Common myeloid progenitor, CD34-positive (primary cell): ENCODE measurements around the gene DYDC2.
"Not testable (repeated sequence)": the region's sequence is repeated elsewhere in the genome, so short reads cannot be mapped to it uniquely, and the experiment has no call there.

Experiments used
- CTCF ChIA-PET: fragments of 350-600 bp; sonication (Branson Sonifier 250); formaldehyde crosslinking; loops from one replicate; lab custom pipeline; 2021; ENCODE audit warnings: antibody characterized with exemption; lab: Charles Lee
- POLR2A ChIA-PET: fragments of 350-600 bp; sonication (Branson Sonifier 250); formaldehyde crosslinking; loops from one replicate; lab custom pipeline; 2021; ENCODE audit warnings: antibody characterized with exemption; lab: Charles Lee
- DNase-seq, 3 donors: peaks; one replicate each; pipeline versions ENCODE4 v3.0.0 to v3.0.0-alpha.2; 2013
- H3K27ac ChIP-seq, 2 experiments: 1 replicate in 1 of 2; 2 replicates in 1 of 2; pipeline ENCODE4 v1.7.0; 2013; ENCODE audit warnings: inconsistent platforms in 2 of 2, low read length in 2 of 2, mild to moderate bottlenecking in 2 of 2, low read depth in 1 of 2, moderate library complexity in 1 of 2; ENCODE audit not compliant: severe bottlenecking in 2 of 2, insufficient read depth in 1 of 2, poor library complexity in 1 of 2
- H3K27me3 ChIP-seq, 5 experiments: replicated peaks in 2 of 5; 1 replicate in 3 of 5; 2 replicates in 2 of 5; pipeline versions ENCODE4 v1.6.1 to v1.7.0; 2013; ENCODE audit warnings: low read length in 4 of 5, mild to moderate bottlenecking in 2 of 5, moderate library complexity in 2 of 5, inconsistent platforms in 1 of 5; ENCODE audit not compliant: insufficient read depth in 5 of 5, control insufficient read depth in 4 of 5
- H3K36me3 ChIP-seq, 4 experiments: 1 replicate in 2 of 4; 2 replicates in 2 of 4; pipeline versions ENCODE4 v1.6.1 to v1.7.0; 2013; ENCODE audit warnings: low read length in 3 of 4, control low read depth in 1 of 4, mild to moderate bottlenecking in 1 of 4; ENCODE audit not compliant: control insufficient read depth in 4 of 4, insufficient read depth in 4 of 4
- H3K4me1 ChIP-seq, 4 experiments: 1 replicate in 3 of 4; 2 replicates in 1 of 4; pipeline versions ENCODE4 v1.6.1 to v1.7.1; 2013; ENCODE audit warnings: low read length in 3 of 4, mild to moderate bottlenecking in 3 of 4, control low read depth in 1 of 4, inconsistent platforms in 1 of 4, moderate library complexity in 1 of 4; ENCODE audit not compliant: control insufficient read depth in 4 of 4, insufficient read depth in 4 of 4; ENCODE audit errors: control extremely low read depth in 1 of 4
- H3K4me3 ChIP-seq, 7 experiments: 1 replicate in 4 of 7; 2 replicates in 3 of 7; pipeline versions ENCODE4 v1.5.1 to v1.7.0; 2013; ENCODE audit warnings: mild to moderate bottlenecking in 7 of 7, low read length in 6 of 7, moderate library complexity in 6 of 7, inconsistent platforms in 2 of 7, low read depth in 2 of 7, control low read depth in 1 of 7; ENCODE audit not compliant: insufficient read depth in 4 of 7, control insufficient read depth in 1 of 7; ENCODE audit errors: extremely low read depth in 1 of 7
- H3K9me3 ChIP-seq, 5 experiments: 1 replicate in 4 of 5; 2 replicates in 1 of 5; pipeline versions ENCODE4 v1.6.1 to v1.7.1; 2013; ENCODE audit warnings: low read length in 4 of 5, mild to moderate bottlenecking in 2 of 5, inconsistent platforms in 1 of 5, low read depth in 1 of 5, moderate library complexity in 1 of 5; ENCODE audit not compliant: control insufficient read depth in 4 of 5, insufficient read depth in 2 of 5; ENCODE audit errors: control extremely low read depth in 1 of 5
- WGBS: methylation state at CpG from one replicate; pipeline ENCODE4 v1.1.5; 2013; ENCODE audit not compliant: insufficient coverage; 5-methylcytosine and 5-hydroxymethylcytosine counted together

DYDC2 gene

GRCh38 chr10:80415734-80416478 lies 59.3 kb downstream of the DYDC2 start:
- CTCF ChIA-PET, result interaction anchor here (0.7 to 1.7 kb wide), 2 partner anchors 28 to 45 kb away, joined by 3 to 8 read pairs; no protein-coding TSS in a partner anchor
- WGBS, result 100% methylated on average over 3 of the region's 3 CpGs
- Histone ChIP-seq H3K27ac (no peak overlapping the region), H3K9me3 (no peaks in the 10 kb centered on the region), H3K4me1 (peaks cover 4 to 47% (median 34%) of the 10 kb centered on the region in 4 experiments), H3K4me3 (no peak overlapping the region), H3K36me3 (peaks cover 0 to 11% (median under 1%) of the 10 kb centered on the region in 4 experiments), H3K27me3 (no peaks in the 10 kb centered on the region)
- POLR2A ChIA-PET, result no interaction called here
- DNase-seq, result no peak

DNA sequence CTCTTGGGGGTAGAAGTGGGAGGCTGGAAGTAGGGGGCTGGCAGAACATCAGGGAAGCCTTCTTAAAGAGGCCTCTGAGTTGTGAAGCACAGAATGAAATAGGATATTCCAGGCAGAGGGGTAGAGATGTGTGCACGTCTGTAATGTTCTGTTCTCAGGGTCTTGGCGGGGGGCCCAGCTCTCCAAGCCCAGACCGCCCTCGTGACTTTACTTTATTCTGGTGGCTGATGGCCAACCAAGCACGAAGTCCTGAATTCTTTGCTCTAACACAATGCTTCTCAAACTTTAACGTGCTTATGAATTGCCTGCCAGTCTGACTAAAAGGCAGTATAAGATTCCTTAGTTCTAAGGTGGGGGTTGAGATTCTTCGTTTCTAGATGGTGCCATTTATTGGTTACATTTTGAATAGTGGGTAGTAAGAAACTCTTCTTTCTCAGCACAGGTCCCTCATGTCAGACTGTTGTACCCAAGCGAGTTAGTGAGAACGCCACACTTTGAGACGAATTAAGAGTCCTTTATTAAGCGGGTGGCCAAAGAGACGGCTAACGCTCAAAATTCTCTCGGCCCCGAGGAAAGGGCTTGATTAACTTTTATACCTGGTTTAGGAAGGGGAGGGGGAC lies 60.0 kb downstream of the DYDC2 start:
- ChIA-PET CTCF (interaction anchor here (1.7 kb wide), 1 partner anchor 28 kb away, joined by 8 read pairs; no protein-coding TSS in a partner anchor), POLR2A (no interaction called here)
- Histone ChIP-seq H3K9me3 (no peaks in the 10 kb centered on the region), H3K36me3 (peaks cover 0 to 15% (median 2%) of the 10 kb centered on the region in 4 experiments), H3K4me1 (peaks cover 4 to 41% (median 32%) of the 10 kb centered on the region in 4 experiments), H3K27me3 (no peaks in the 10 kb centered on the region), H3K27ac (no peak overlapping the region), H3K4me3 (no peak overlapping the region)
- WGBS, result 93% methylated on average over 12 of the region's 15 CpGs
- no peak for DNase-seq

- POLR2A ChIA-PET, H3K27me3 ChIP-seq, H3K9me3 ChIP-seq, H3K27ac ChIP-seq, H3K4me3 ChIP-seq, DNase-seq: not testable (repeated sequence)
- H3K36me3 ChIP-seq, result peaks cover 0 to 15% (median 4%) of the 10 kb centered on the region in 4 experiments
- WGBS, result 83% methylated on average over 2 of the region's 6 CpGs
- CTCF ChIA-PET, result interaction anchor here (1.3 kb wide), 1 partner anchor 95 kb away, joined by 3 read pairs; no protein-coding TSS in a partner anchor
- H3K4me1 ChIP-seq, result peaks cover 8 to 40% (median 31%) of the 10 kb centered on the region in 4 experiments
Observed at GRCh38 chr10:80417256-80417655, 60.7 kb downstream of the DYDC2 start.
